GM19372 (cell line): ENCODE data around the gene ST14.
"Not testable (repeated sequence)": the region's sequence is repeated elsewhere in the genome, so short reads cannot be mapped to it uniquely, and the experiment has no call there.

ENCODE experiments used
- ATAC-seq: cut with Tn5 transposase; IDR thresholded peaks from one replicate; pipeline ENCODE4 v1.9.1; 2021; ENCODE audit warnings: mild to moderate bottlenecking, low read depth, moderate library complexity; ENCODE audit not compliant: unreplicated experiment

Gene ST14

GRCh38 chr11:130187096-130187495 is 27.5 kb downstream of the ST14 start:
- ATAC-seq: no peak

GRCh38 chr11:130188047-130188446 is 28.5 kb downstream of the ST14 start:
- ATAC-seq: no peak

- ATAC-seq: no peak
Measured at GRCh38 chr11:130188585-130189347, 29.2 kb downstream of the ST14 start.

GRCh38 chr11:130189492-130190210 is 30.1 kb downstream of the ST14 start:
- no peak for ATAC-seq

- ATAC-seq: no peak
Measured at GRCh38 chr11:130190371-130190881, 30.8 kb downstream of the ST14 start.

- no peak for ATAC-seq
Measured at GRCh38 chr11:130191896-130192295, 32.3 kb downstream of the ST14 start.

DNA sequence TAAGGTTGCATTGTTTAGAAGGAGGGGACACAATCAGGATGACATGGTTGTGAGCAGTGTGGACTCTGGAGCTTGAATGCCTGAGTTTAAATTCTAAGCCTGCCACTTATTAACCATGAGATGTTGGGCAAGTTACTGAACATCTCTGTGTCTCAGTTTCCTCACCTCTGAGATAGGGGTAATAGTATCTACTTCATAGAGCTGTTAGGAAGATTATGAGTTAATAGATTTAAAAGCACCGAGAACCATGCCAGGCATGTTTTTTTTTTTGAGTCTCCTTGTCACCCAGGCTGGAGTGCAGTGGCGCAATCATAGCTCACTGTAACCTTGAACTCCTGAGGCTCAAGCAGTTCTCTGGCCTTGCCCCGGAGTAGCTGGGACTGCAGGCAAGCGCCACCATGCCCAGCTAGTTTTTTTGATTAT is 33.3 kb downstream of the ST14 start:
- ATAC-seq: no peak

DNA sequence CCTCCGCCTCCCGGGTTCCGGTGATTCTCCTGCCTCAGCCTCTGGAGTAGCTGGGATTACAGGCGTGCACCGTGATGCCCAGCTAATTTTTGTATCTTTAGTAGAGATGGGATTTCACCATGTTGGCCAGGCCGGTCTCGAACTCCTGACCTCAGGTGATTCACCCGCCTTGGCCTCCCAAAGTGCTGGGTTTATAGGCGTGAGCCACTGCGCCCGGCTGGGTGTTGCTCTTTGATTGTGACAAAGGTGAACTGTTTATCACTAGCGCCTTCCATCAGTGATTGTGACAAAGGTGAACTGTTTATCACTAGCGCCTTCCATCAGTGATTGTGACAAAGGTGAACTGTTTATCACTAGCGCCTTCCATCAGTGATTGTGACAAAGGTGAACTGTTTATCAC is 34.0 kb downstream of the ST14 start:
- ATAC-seq: not testable (repeated sequence)

DNA sequence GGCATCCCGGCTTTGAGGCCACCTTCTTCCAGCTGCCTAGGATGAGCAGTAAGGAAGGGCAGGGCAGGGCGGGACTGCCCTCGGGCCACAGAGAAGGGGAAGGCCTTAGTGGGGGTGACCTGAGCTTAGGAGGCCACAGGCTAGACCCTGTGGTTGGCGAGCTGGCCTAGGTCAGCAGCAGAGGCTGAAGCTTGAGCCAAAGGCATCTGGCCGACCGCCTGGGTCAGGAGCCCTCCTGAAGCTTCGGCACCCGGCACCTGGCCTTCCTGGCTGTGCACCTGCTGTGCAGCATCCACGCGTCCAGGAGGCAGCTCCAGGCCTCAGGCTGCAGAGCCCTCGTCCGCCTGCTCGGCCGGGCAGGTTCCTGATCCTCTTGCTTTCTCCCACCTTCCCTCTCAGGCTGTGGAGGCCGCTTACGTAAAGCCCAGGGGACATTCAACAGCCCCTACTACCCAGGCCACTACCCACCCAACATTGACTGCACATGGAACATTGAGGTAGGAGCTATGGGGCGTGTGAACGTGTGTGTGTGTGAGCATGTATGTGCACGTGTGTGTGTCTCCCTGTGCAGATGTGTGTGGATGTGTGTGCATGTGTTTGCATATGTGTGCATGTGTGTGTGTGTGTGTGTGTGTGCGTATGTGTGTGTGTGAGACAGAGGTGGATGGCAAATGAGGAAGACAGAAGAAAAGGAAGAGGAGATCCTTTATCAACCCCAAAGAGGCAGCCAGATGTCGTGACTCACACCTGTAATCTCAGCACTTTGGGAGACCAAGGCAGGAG is 34.9 kb downstream of the ST14 start:
- ATAC-seq: no peak

- ATAC-seq: no peak
Measured at GRCh38 chr11:130197386-130198035, 37.9 kb downstream of the ST14 start.

GRCh38 chr11:130198292-130198691 is 38.7 kb downstream of the ST14 start:
- no peak for ATAC-seq

- no peak for ATAC-seq
Measured at GRCh38 chr11:130198964-130199363, 39.4 kb downstream of the ST14 start.

GRCh38 chr11:130199792-130200191 is 40.2 kb downstream of the ST14 start:
- no peak for ATAC-seq

GRCh38 chr11:130201026-130201425 is 41.4 kb downstream of the ST14 start:
- no peak for ATAC-seq

- no peak for ATAC-seq
Measured at GRCh38 chr11:130202009-130202817, 42.6 kb downstream of the ST14 start.

- no peak for ATAC-seq
Measured at GRCh38 chr11:130202818-130203689, 43.5 kb downstream of the ST14 start.

DNA sequence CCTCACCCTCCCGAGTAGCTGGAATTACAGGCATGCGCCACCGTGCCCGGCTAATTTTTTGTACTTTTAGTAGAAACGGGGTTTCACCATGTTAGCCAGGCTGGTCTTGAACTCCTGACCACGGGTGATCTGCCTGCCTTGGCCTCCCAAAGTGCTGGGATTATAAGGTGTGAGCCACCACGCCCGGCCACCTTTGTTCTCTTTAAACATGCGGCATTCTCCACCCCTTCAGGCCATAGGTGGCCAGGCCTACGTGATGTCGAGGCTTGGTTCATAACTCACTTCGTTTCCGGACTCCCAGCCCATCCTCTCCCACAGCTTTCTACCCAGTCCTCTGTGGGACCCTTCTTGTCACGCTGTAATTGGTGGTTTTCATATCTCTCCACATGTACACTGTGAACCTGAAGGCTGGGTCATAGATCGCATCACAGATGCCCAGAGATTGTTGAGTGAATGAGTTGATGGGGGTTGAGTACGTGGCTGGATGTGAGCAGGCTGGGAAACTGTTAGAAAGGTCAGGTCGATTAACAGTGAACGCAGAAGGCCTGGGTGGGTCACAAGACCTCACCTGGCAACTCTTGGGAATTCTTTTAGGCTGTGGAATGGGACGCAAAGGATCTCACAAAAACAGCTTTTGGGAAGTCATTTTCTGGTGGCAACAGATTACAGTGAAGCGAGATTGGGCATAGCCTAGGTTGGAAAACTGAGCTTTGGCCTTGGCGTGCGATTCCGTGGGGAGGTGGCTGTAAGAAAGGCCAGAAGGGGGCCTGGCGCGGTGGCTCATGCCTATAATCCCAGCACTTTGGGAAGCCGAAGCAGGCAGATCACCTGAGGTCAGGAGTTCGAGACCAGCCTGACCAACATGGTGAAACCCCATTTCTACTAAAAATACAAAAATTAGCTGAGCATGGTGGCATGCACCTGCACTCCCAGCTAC is 44.5 kb downstream of the ST14 start:
- ATAC-seq: no peak

- no peak for ATAC-seq
Measured at GRCh38 chr11:130204703-130205095, 45.1 kb downstream of the ST14 start.
